GM21423 (cell line): ENCODE results near the gene ATP13A3.
"Not testable (repeated sequence)": the region's sequence is repeated elsewhere in the genome, so short reads cannot be mapped to it uniquely, and the experiment has no call there.

Experiments
- ATAC-seq: cut with Tn5 transposase; IDR thresholded peaks from one replicate; pipeline ENCODE4 v1.9.1; 2021; ENCODE audit warnings: mild to moderate bottlenecking, moderate library complexity; ENCODE audit not compliant: unreplicated experiment

Gene ATP13A3

DNA sequence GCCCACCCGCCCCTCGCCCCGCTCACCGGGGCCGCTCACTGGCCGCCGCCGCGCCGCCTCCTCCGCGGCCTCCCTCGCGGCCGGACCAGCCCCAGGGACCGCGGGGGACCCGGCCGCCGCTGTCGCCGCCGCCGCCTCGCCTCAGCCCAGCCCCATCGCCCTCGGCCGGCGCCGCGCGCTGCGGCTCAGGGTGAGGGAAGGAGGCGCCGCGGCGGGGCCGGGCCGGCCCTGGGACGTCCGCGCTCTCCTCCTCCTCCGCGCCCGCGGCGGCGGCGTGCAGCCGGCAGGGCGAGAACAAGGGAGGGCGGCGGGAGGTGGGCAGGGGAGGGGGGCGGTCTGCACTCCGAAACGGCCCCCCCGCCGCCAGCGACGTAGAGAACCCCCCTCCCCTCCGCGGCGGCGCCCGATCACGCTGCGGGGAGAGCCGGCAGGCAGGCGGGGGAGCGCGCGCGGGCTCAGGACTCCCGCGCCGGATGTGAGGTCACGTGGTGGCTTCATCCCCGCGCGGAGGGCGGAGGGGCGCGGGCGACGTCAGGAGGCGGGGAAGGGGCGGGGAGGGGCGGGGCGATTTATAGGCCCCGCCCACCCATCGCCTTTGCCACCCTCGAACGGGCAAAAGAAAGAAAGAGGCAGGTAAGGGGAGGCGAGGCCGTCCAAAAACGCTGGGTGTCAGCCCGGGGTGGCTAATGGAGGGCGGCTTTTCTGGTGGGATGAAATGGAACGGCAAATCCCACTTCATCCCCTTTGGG, at the start of gene ATP13A3:
Gene ATP13A3 (minus strand): TSS at position 463 of the 749 bp plus-strand sequence. CDS start 24,812 bp downstream, outside the sequence.
- ATAC-seq = peak; percentile 70

DNA sequence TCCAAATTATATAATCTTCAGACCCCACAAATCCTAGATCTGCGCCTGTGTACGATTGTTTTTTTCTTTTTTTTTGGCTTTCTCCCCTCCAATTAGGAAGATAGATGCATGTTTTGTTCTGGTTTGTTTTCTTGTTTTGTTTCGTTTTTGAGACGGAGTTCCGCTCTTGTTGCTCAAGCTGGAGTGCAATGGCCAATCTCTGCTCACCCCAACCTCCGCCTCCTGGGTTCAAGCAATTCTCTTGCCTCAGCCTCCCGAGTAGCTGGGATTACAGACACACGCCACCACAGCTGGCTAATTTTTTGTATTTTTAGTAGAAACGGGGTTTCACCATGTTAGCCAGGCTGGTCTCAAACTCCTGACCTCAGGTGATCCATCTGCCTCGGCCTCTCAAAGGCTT, 48.4 kb upstream of the ATP13A3 start:
- not testable (repeated sequence) for ATAC-seq

DNA sequence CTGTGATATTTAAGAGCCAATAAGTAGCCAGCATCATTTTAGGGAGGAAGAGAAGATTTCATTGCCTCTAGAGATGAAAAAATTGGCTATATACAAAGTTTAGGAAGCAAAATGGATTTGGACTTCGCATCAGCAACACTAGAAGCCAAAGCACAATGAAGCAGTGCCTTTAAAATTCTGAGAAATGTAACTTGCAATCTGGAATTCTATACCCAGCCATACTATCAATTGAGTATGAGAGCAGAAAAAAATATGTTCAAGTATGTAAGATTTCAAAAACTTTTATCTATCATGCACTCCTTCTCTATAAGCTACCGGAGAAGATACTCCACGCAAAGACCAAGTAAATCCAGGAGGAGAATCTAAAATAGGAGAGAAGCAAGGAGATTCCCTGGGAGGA, 47.4 kb upstream of the ATP13A3 start:
- ATAC-seq = no peak

DNA sequence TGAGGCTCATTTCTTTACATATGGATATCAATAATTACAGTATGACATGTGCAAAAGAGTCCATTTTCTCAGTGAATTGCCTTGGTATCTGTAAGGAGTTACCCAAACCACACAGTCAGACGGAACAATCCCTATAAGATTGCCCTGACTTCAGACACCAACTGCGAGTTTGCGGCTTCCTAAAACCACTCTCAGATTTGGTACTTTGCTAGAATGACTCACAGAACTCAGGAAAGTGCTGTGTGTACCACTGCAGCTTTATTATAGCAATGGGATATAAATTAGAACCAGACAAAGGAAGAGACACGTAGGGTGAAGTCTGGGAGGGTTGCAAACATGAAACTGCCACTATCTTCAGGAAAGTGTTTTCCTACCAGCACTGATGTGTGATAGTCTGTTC, 45.8 kb upstream of the ATP13A3 start:
- ATAC-seq = no peak

DNA sequence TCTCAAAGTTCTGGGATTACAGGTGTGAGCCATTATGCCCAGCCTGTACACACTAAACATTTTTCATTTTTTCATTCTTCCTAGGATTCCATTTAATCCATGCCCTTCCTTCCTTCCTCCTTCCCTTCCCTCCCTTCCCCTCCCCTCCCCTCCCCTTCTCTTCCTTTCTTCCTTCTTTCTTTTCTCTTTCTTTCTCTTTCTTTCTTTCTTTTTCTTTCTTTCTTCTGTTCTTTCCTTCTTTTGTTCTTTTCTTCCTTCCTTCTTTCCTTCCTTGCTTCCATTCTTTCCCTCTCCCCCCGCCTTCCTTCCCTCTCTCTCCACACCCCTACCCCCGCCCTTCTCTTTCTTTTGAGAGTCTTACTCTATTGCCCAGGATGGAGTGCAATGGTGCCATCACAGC, 40.9 kb upstream of the ATP13A3 start:
- ATAC-seq = no peak

DNA sequence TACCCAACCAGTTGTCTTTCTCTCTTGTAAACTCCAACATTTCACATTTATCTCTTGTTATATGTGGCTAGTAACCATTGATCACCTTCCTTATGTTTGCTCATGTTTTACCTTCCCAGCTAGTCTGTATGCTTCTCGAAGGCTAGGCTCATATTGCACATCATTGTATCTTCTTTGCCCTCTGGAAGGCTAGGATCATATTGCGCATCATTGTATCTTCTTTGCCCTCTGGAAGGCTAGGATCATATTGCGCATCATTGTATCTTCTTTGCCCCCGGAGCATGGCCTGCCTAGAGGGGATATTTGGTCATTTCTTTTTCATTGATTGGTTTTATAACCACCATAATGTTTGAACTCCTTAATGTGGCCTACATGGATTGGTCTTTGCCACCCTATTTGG, 39.4 kb upstream of the ATP13A3 start:
- ATAC-seq = no peak

DNA sequence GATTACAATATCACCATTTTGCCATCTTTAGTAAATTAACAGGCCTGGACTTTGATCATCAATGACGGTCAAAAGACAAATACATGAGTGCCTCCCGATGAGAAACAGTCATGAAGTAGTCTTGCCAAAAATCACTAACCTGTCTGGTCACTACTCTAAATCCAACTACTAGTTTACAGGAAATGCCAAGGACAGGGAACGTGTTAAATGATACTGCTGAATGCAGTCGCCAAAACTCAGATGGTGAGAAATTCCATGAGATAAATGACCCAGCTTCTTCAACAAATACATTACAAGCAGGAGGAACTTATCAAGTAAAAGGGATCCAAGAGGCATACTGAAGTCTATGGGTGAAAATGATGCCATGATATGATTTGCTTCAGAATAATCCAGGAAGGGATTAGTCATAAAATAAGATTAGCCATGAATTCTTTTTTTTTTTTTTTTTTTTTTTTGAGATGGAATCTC, 35.8 kb upstream of the ATP13A3 start:
- ATAC-seq = no peak

DNA sequence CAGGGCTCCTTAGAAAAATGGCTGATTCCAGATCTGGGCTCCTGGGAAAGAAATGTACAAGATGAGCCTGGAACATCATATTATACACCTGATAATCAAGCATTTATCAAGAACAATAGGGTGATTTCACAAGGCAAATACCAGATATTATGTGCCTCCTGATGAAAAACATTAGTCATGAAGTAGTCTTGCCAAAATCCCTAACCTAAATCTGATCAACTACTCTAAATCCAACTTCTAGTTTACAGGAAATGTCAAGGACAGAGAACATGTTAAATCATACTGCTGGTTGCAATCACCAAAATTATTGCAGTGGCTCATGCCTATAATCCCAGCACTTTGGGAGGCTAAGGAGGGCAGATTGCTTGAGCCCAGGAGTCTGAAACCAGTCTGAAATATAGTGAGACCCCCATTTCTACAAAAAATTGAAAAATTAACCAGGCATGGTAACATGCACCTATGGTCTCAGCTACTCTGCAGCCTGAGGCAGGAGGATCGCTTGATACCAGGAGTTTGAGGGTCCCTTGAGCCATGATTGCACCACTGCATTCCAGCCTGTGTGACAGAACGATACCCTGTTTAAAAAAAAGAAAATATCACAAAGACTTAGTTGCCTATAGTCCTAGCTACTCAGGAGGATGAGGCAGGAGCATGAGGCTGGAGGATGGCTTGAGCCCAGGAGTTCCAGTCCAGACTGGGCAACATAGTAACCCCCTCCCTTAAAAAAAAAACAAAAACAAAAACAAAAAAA, 34.9 kb upstream of the ATP13A3 start:
- ATAC-seq = no peak

DNA sequence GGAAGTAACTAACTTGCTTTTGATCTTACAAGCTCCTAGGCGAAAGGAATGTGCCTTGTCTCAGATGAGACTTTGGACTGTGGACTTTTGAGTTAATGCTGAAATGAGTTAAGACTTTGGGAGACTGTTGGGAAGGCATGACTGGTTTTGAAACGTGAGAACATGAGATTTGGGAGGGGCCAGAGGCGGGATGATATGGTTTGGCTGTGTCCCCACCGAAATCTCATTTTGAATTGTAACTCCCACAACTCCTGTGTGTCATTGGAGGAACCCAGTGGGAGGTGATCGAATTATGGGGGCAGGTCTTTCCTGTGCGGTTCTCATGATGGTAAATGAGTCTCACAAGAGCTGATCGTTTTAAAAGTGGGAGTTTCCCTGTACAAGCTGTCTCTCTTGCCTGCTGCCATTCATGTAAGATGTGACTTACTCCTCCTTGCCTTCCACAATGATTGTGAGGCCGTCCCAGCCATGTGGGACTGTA, 33.9 kb upstream of the ATP13A3 start:
- not testable (repeated sequence) for ATAC-seq

DNA sequence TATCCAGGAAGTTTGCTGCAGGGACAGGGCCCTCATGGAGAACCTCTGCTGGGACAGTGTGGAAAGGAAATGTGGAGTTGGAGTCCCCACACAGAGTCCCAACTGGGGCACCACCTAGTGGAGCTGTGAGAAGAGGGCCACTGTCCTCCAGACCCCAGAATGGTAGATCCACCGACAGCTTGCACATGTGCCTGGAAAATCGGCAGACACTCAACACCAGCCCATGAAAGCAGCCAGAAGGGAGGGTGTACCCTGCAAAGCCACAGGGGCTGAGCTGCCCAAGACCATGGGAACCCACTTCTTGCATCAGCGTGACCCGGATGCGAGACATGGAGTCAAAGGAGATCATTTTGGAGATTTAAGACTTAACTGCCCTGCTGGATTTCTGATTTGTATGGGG, 33.4 kb upstream of the ATP13A3 start:
- ATAC-seq = not testable (repeated sequence)

DNA sequence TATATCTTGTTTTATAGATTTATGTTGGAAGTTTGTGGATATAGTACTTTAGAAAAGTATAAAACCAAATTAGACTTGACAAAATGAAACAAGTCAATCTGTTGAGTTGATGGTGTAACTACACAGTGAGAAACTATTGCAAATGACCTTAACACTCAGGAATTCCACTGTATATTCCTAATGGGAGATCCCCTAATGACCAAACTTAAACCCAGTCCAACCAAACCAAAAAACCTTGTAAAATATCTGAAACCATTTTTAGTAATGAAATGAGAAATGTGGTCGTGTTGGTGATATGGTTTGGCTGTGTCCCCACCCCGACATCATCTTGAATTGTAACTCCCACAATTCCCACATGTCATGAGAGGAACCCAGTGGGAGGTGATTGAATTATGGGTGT, 31.9 kb upstream of the ATP13A3 start:
- ATAC-seq = no peak

DNA sequence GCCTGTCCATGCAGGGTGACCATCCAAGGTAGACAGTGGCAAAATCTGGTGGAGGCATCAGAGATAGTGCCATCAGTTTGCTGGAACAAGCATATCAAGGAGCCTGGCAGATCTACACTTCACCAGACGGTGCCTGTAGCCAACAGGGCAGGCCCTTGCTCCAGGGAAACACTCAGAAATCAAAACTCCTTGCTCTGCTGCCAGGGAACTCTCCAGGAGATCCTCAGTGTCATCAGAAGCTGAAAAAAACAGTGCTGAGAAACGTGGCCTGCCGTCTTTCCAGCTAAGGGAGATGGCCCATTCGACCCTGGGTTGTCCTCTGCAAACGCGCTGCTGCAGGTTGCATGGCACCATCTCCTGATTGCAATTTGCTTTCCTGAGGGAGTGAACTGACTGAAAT, 30.5 kb upstream of the ATP13A3 start:
- no peak for ATAC-seq

DNA sequence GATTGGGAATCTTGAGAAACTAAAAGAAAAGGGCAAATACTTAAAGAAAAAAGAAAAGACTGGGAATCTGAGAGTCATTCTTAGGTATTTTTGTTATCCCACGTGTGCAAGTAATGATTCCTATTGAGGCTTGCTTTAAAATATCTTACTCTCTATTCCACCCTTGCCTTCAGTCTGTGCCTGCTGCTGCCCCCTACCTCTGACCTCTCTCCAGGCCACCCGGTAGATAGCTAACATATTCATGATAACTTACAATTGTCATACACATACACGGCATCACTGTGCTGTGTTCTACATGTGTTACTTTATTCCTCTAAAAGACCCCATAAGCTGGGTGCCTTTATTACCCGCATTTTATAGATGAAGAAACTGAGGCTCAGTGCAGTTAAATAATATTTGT, 27.8 kb upstream of the ATP13A3 start:
- ATAC-seq = no peak

DNA sequence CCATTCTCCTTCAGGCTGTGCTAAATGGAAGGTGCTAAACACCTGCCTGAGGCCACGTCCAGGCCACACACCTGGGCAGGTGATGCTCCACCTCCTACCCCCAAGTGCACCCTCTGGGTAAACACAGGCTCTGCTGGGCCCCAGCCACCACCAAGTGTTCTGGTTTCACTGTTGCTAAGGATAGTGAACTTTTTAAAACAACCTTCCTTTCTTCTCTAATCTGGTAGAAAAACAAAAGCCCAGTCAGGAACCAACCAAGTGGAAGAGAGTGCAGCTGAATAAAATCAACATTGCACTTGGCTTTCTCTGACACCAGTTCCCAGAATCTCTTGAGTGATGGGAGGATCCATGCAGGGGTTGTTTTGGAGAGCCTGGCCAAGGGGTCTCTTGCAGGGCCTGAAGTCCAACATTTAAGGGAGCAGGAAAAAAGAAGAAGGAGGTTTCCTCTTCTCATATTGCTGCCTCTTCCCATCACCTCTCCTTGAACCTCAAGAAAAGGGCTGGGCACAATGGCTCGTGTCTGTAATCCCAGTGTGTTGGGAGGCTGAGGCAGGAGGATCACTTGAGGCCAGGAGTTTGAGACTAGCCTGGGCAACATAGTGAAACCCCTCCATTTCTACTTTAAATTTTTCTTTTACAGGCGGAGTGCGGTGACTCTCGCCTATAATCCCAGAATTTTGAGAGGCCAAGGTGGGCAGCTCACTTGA, 26.2 kb upstream of the ATP13A3 start:
- no peak for ATAC-seq

DNA sequence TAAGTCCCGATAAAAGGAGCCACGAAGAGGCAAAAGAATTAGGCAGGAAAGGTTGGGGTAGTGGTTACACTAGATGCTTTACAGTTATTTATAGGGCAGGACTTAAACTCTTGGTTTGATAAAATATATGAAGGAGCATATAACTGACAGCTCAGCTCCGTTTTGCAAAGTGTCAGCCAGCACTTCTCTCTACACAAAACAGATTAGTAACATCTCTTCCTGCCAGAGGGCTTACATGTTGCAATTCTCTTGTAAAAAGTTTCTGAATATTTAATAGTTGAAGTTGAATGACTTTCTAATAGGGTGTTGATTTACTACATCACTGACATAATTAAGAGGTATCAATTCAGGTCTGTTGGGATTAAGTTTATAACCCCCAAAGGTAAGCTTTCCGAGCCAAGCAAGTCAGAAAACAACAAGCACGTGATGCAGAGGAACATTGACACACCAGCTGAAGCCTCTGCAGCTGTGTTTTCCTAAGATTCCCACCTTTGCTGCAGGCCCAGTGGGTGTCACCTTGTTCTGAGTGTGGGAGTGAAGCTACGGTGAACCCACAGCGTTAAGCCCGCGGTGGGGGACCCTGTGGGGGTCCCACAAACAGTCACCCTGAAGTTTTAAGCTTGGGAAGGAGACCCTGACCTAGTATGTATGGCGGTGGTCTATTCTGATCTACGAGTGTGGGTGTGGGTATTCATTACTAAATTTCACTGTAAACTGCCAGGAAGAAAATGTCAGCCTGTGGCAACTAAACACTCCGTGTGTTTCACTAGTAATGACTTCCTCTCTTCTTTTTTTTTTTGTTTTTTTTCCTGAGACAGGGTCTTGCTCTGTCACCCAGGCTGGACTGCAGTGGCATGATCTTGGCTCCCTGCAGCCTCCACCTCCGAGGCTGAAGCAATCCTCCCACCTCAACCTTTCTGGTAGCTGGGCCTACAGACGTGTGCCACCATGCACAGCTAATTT, 22.0 kb upstream of the ATP13A3 start:
- no peak for ATAC-seq

DNA sequence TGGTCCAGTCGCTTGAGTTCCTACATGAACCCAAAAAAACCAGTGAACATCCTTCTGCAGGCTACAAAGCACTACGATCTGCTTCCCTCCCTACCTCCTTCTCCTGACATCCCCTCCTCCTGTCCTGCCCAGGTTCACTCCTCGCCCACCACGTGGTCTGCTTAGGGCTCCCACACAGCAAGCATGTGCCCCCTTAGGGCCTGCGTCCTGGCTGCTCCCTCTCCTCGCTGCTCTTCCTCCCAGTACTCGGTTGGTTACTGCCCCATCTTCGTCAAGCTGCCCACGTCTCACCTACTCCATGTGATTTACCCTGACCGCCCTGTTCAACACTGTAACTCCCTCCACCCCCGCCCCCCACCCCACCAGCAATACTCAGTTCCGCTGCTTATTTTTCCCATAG, 20.8 kb upstream of the ATP13A3 start:
- ATAC-seq = no peak

DNA sequence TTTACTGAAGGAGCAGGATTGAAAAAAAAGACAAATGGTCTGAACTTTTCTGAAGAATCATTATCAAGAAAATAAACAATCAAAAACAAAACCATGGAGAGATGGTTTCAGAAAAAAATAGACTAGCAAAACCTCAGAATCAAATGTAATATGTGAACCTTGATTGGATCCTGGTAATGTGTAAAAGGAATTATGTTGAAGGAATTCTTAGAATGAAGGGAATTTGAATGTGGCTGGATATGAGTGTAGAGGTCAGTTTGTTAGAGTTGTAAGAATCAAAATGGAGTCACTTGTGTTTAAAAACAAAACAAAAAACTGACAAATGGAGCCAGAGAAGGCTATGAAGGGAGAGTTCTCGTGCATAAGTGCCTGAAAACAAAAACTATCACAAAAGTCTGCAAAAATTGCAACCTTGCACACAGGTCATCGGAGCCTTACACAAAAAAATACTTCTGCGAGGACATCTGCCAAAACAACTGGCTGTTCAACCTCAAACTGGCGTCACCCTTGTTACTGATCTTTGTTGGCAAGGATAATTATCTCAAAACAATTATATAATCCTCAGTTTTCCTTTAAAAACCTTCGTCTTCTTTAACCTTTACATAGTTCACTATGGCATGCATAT, 19.1 kb upstream of the ATP13A3 start:
- no peak for ATAC-seq

DNA sequence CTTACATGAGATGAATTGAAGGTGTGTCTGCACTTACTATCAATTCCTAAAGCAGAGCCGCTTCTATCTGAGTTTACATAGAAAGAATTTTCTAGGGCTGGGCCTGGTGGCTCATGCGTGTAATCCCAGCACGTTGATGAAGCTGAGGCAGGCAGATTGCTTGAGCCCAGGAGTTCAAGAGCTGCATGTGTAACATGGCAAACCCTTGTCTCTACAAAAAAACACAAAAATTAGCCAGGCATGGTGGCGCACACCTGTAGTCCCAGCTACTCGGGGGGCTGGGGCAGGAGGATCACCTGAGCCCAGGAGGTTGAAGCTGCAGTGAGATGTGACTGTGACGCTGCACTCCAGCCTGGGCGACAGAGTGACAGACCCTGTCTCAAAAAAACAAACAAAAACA, 18.1 kb upstream of the ATP13A3 start:
- ATAC-seq = no peak

DNA sequence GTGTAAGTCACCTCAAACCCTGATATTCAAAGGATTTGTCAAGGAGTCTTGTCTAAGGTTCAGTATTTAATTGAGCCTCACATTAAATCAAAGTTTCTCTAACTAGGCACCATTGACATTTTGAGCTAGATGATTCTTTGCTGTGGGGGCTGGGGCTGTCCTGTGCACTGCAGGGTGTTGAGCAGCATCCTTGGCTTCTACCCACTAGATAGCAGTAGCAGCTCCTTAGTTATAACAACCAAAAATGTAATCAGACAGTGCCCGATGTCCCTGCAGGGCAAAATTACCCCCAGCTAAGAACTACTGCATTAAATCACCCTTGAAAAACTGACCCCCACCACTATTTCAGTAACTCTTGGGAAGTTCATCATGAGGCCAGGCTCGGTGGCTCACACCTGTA, 17.3 kb upstream of the ATP13A3 start:
- no peak for ATAC-seq

DNA sequence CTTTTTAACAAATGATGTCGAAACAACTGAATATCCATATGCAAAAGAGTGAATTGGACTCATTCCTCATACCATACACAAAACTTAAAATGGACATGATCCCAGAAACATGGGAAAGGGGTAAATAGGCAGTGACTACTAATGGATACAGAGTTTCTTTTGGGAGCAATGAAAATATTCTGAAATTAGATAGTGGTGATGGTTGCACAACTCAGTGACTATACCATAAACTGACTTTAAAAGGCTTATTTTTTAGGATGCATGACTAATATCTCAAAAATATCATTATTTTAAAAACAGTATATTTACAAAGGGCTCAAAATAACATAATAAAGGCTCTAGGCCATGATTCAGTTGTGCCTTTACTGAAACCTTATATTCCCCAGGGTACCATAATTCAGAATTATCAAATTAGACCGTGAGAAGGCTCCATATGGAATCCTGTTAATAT, 16.3 kb upstream of the ATP13A3 start:
- no peak for ATAC-seq
